ENCODE results near the gene CEP126. TPM values are rescaled to one million over a fixed set of nuclear protein-coding genes. Genes with fewer than 3 reads are reported as not detected.

The CEP126 gene
- total RNA-seq, 1 donor from 2014 or later = 5.8 TPM

- Mint-ChIP-seq H3K4me3 (no peak overlapping the region), H3K27ac (no peak overlapping the region), H3K27me3 (no peaks in the 10 kb centered on the region), H3K9me3 (no peaks in the 10 kb centered on the region), H3K4me1 (ENCODE audit: unreplicated experiment) (no peaks in the 10 kb centered on the region), H3K36me3 (no peaks in the 10 kb centered on the region)
- DNase-seq (ENCODE audit: extremely low spot score, unreplicated experiment) = no peak
- TF ChIP-seq CTCF (conservative IDR thresholded peaks at IDR 0.05) = no peak
Observed at GRCh38 chr11:101929294-101929915, 14.6 kb downstream of the CEP126 start.

GRCh38 chr11:101931692-101932091 lies 16.9 kb downstream of the CEP126 start:
- no peaks in the 10 kb centered on the region for H3K9me3 Mint-ChIP-seq
- H3K27ac Mint-ChIP-seq = no peak overlapping the region
- TF ChIP-seq CTCF (conservative IDR thresholded peaks at IDR 0.05) = no peak
- H3K27me3 Mint-ChIP-seq = no peaks in the 10 kb centered on the region
- no peak overlapping the region for H3K4me3 Mint-ChIP-seq
- DNase-seq (ENCODE audit: extremely low spot score, unreplicated experiment) = no peak
- H3K4me1 Mint-ChIP-seq (ENCODE audit: unreplicated experiment) = no peaks in the 10 kb centered on the region
- no peaks in the 10 kb centered on the region for H3K36me3 Mint-ChIP-seq

GRCh38 chr11:101940901-101941520 lies 26.2 kb downstream of the CEP126 start:
- Mint-ChIP-seq H3K36me3 (no peaks in the 10 kb centered on the region), H3K9me3 (no peaks in the 10 kb centered on the region), H3K27me3 (no peaks in the 10 kb centered on the region), H3K4me1 (ENCODE audit: unreplicated experiment) (no peaks in the 10 kb centered on the region), H3K4me3 (no peak overlapping the region), H3K27ac (no peak overlapping the region)
- TF ChIP-seq CTCF (conservative IDR thresholded peaks at IDR 0.05) = no peak
- no peak for DNase-seq (ENCODE audit: extremely low spot score, unreplicated experiment)

- Mint-ChIP-seq H3K27me3 (no peaks in the 10 kb centered on the region), H3K27ac (no peak overlapping the region)
Observed at GRCh38 chr11:101944923-101945322, 30.1 kb downstream of the CEP126 start.

GRCh38 chr11:101945448-101945847 lies 30.6 kb downstream of the CEP126 start:
- H3K27me3 Mint-ChIP-seq = no peaks in the 10 kb centered on the region
- H3K4me3 Mint-ChIP-seq = no peak overlapping the region
- no peak overlapping the region for H3K27ac Mint-ChIP-seq
- no peaks in the 10 kb centered on the region for H3K36me3 Mint-ChIP-seq
- no peak for TF ChIP-seq CTCF (conservative IDR thresholded peaks at IDR 0.05)
- H3K4me1 Mint-ChIP-seq (ENCODE audit: unreplicated experiment) = no peaks in the 10 kb centered on the region
- DNase-seq (ENCODE audit: extremely low spot score, unreplicated experiment) = no peak
- no peaks in the 10 kb centered on the region for H3K9me3 Mint-ChIP-seq

More at GRCh38 chr11:101944923-101945322, 30.1 kb downstream of the CEP126 start:
- no peak overlapping the region for H3K4me3 Mint-ChIP-seq
- no peaks in the 10 kb centered on the region for H3K4me1 Mint-ChIP-seq (ENCODE audit: unreplicated experiment)
- no peak for DNase-seq (ENCODE audit: extremely low spot score, unreplicated experiment)
- no peak for TF ChIP-seq CTCF (conservative IDR thresholded peaks at IDR 0.05)
- no peaks in the 10 kb centered on the region for H3K36me3 Mint-ChIP-seq
- no peaks in the 10 kb centered on the region for H3K9me3 Mint-ChIP-seq
